ENCODE measurements around the gene SPATA45. TPM values are rescaled to one million over a fixed set of nuclear protein-coding genes. Genes with fewer than 3 reads are reported as not detected.

SPATA45 gene
- total RNA-seq, 2 experiments from 2014 or later, result not detected

- CTCF ChIA-PET, result no interaction called here
- H3K4me3 Mint-ChIP-seq, result no peak overlapping the region
- DNase-seq, result no peak
Measured at GRCh38 chr1:212862111-212862690, 14.8 kb upstream of the SPATA45 start.

GRCh38 chr1:212860713-212861581 is 13.5 kb upstream of the SPATA45 start:
- no peak overlapping the region for H3K27ac Mint-ChIP-seq

More at GRCh38 chr1:212862111-212862690, 14.8 kb upstream of the SPATA45 start:
- no peak for ATAC-seq
- TF ChIP-seq, protein P1, sequence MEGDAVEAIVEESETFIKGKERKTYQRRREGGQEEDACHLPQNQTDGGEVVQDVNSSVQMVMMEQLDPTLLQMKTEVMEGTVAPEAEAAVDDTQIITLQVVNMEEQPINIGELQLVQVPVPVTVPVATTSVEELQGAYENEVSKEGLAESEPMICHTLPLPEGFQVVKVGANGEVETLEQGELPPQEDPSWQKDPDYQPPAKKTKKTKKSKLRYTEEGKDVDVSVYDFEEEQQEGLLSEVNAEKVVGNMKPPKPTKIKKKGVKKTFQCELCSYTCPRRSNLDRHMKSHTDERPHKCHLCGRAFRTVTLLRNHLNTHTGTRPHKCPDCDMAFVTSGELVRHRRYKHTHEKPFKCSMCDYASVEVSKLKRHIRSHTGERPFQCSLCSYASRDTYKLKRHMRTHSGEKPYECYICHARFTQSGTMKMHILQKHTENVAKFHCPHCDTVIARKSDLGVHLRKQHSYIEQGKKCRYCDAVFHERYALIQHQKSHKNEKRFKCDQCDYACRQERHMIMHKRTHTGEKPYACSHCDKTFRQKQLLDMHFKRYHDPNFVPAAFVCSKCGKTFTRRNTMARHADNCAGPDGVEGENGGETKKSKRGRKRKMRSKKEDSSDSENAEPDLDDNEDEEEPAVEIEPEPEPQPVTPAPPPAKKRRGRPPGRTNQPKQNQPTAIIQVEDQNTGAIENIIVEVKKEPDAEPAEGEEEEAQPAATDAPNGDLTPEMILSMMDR (IDR thresholded peaks at IDR 0.05), result no peak
- Mint-ChIP-seq H3K4me1 (ENCODE audit: low read depth) (peaks cover 15% of the 10 kb centered on the region), H3K27ac (no peak overlapping the region), H3K9me3 (no peaks in the 10 kb centered on the region), H3K27me3 (no peaks in the 10 kb centered on the region), H3K36me3 (ENCODE audit: low read depth) (peaks cover 20% of the 10 kb centered on the region)
- POLR2A ChIA-PET, result no interaction called here
- intact Hi-C loops (cut with micrococcal nuclease), result no loop called here

GRCh38 chr1:212858461-212859265 is 11.2 kb upstream of the SPATA45 start:
- POLR2A ChIA-PET, result interaction anchor here (0.8 to 1.5 kb wide), 6 partner anchors 10 to 381 kb away, joined by 3 to 7 read pairs (median 4); partner anchors contain the start of genes RPS6KC1 and SPATA45
- DNase-seq (peak; percentile 30), ATAC-seq (peak; percentile 6)
- peaks cover 11% of the 10 kb centered on the region for H3K36me3 Mint-ChIP-seq (ENCODE audit: low read depth)
- H3K4me1 Mint-ChIP-seq (ENCODE audit: low read depth), result peaks cover 15% of the 10 kb centered on the region
- no peak overlapping the region for H3K4me3 Mint-ChIP-seq
- TF ChIP-seq, protein P1 (IDR thresholded peaks at IDR 0.05), result no peak
- no peaks in the 10 kb centered on the region for H3K9me3 Mint-ChIP-seq
- intact Hi-C loops (cut with micrococcal nuclease), result no loop called here
- peak overlapping the region; percentile 95 for H3K27ac Mint-ChIP-seq
- CTCF ChIA-PET, result interaction anchor here (0.9 to 2.4 kb wide), 7 partner anchors 42 to 402 kb away, joined by 4 to 9 read pairs (median 4); partner anchors contain the start of genes NSL1 and TATDN3
- H3K27me3 Mint-ChIP-seq, result no peaks in the 10 kb centered on the region

More at GRCh38 chr1:212860713-212861581, 13.5 kb upstream of the SPATA45 start:
- CTCF ChIA-PET, result interaction anchor here (1.2 to 1.4 kb wide), 2 partner anchors 134 to 196 kb away, joined by 4 read pairs; no protein-coding TSS in a partner anchor
- TF ChIP-seq, protein P1 (IDR thresholded peaks at IDR 0.05), result no peak
- DNase-seq (no peak), ATAC-seq (no peak)
- Mint-ChIP-seq H3K27me3 (no peaks in the 10 kb centered on the region), H3K9me3 (no peaks in the 10 kb centered on the region), H3K4me3 (no peak overlapping the region), H3K36me3 (ENCODE audit: low read depth) (peaks cover 12% of the 10 kb centered on the region), H3K4me1 (ENCODE audit: low read depth) (peaks cover 22% of the 10 kb centered on the region)
- POLR2A ChIA-PET, result interaction anchor here (1.0 kb wide), 1 partner anchor 253 kb away, joined by 4 read pairs; the partner anchor contains the start of gene ATF3
- intact Hi-C loops (cut with micrococcal nuclease), result no loop called here

GRCh38 chr1:212857992-212858460 is 10.6 kb upstream of the SPATA45 start, which contains the start of gene FLVCR1:
TSS of gene FLVCR1 (plus strand) at chr1:212858275. CDS start at chr1:212858453, 178 bp downstream.
- peaks cover 11% of the 10 kb centered on the region for H3K36me3 Mint-ChIP-seq (ENCODE audit: low read depth)
- peak; percentile 99 for ATAC-seq
- no peaks in the 10 kb centered on the region for H3K27me3 Mint-ChIP-seq
- ChIA-PET POLR2A (interaction anchor here (0.6 to 1.5 kb wide), 9 partner anchors 10 to 516 kb away, joined by 3 to 7 read pairs (median 3); partner anchors contain the start of genes RPS6KC1 and SPATA45), CTCF (interaction anchor here (0.9 to 2.4 kb wide), 8 partner anchors 43 to 402 kb away, joined by 3 to 9 read pairs (median 4); partner anchors contain the start of genes NSL1 and TATDN3)
- peaks cover 12% of the 10 kb centered on the region for H3K4me1 Mint-ChIP-seq (ENCODE audit: low read depth)
- TF ChIP-seq, protein P1 (IDR thresholded peaks at IDR 0.05), result no peak
- intact Hi-C loops (cut with micrococcal nuclease), result no loop called here
- DNase-seq, result peak; percentile 98
- H3K9me3 Mint-ChIP-seq, result no peaks in the 10 kb centered on the region
- peak within 1 kb of the TSS; percentile 95 for H3K27ac Mint-ChIP-seq
- H3K4me3 Mint-ChIP-seq, result no peak within 1 kb of the TSS
